Endothelial cell of umbilical vein (primary cell): ENCODE measurements around the gene ACTA2. TPM values are rescaled to one million over a fixed set of nuclear protein-coding genes. Genes with fewer than 3 reads are reported as not detected.

ENCODE experiments used
- BruUV-seq: library from RNA; stranded (reverse); fragments of 400-500 nt; replicated peaks from 2 replicates; lab custom pipeline; 2021; lab: Mats Ljungman, UMichigan
- CTCF ChIA-PET: fragments of 300-600, 350-600 bp; sonication (Branson Sonifier 250); formaldehyde crosslinking; loops from one replicate; lab custom pipeline; 2021; ENCODE audit warnings: antibody characterized with exemption, inconsistent platforms; lab: Charles Lee
- POLR2A ChIA-PET: fragments of 300-600, 350-600 bp; sonication (Branson Sonifier 250); formaldehyde crosslinking; loops from one replicate; lab custom pipeline; 2021; ENCODE audit warnings: antibody characterized with exemption, inconsistent platforms; lab: Charles Lee
- DNase-seq: peaks from one replicate; pipeline ENCODE4 v3.0.0-alpha.2; 2011; ENCODE audit warnings: low read depth, low spot score
- FAIRE-seq: peaks from 2 replicates; lab custom pipeline; 2011; peaks lifted over from hg19 to GRCh38; lab: Jason Lieb, UNC
- H2AFZ ChIP-seq: 2 replicates; pipeline ENCODE4 v1.6.0; 2012; ENCODE audit warnings: low read depth, low read length, control low read depth, inconsistent platforms
- H3K27ac ChIP-seq: 2 replicates; pipeline ENCODE4 v1.5.1; 2011; ENCODE audit warnings: low read depth, mild to moderate bottlenecking, control low read depth, low read length, moderate library complexity; ENCODE audit not compliant: insufficient read depth
- H3K27me3 ChIP-seq, 2 experiments: 2 replicates each; pipeline versions ENCODE4 v1.6.0 to v1.6.1; 2011; ENCODE audit warnings: low read length in 2 of 2, mixed read lengths in 1 of 2; ENCODE audit not compliant: control insufficient read depth in 2 of 2, insufficient read depth in 2 of 2
- H3K36me3 ChIP-seq, 2 experiments: 2 replicates in 1 of 2; 3 replicates in 1 of 2; pipeline ENCODE4 v1.5.1; 2011; ENCODE audit warnings: low read length in 2 of 2, mild to moderate bottlenecking in 1 of 2, moderate library complexity in 1 of 2; ENCODE audit not compliant: control insufficient read depth in 2 of 2, insufficient read depth in 2 of 2; ENCODE audit errors: extremely low read depth in 1 of 2
- H3K4me1 ChIP-seq: 3 replicates; pipeline ENCODE4 v1.5.1; 2011; ENCODE audit warnings: mild to moderate bottlenecking, low read length; ENCODE audit not compliant: control insufficient read depth, insufficient read depth; ENCODE audit errors: extremely low read depth
- H3K4me2 ChIP-seq: 2 replicates; pipeline ENCODE4 v1.6.1; 2011; ENCODE audit warnings: low read length, control low read depth, mixed read lengths; ENCODE audit not compliant: insufficient read depth
- H3K4me3 ChIP-seq, 3 experiments: fragments of 200-600 bp in 1 of 3; sonication (generic), shearing (Covaris generic) in 1 of 3; replicated peaks in 1 of 3; 2 replicates each; pipeline ENCODE4 v1.5.1; 2011 to 2016; ENCODE audit warnings: control low read depth in 3 of 3, low read length in 3 of 3, mild to moderate bottlenecking in 2 of 3, inconsistent platforms in 1 of 3, low read depth in 1 of 3, moderate library complexity in 1 of 3; ENCODE audit not compliant: insufficient read depth in 1 of 3
- H3K79me2 ChIP-seq: 2 replicates; pipeline ENCODE4 v1.6.0; 2012; ENCODE audit warnings: low read length, inconsistent platforms; ENCODE audit not compliant: control insufficient read depth, insufficient read depth
- H3K9ac ChIP-seq: replicated peaks from 2 replicates; pipeline ENCODE3; 2011; ENCODE audit warnings: low read length, control low read depth; ENCODE audit not compliant: insufficient read depth; ENCODE audit errors: extremely low read depth
- H3K9me1 ChIP-seq: replicated peaks from 3 replicates; pipeline ENCODE4 v1.6.0; 2011; ENCODE audit warnings: mild to moderate bottlenecking, low read length; ENCODE audit not compliant: control insufficient read depth, insufficient read depth; ENCODE audit errors: extremely low read depth
- H3K9me3 ChIP-seq: replicated peaks from 2 replicates; pipeline ENCODE4 v1.5.1; 2012; ENCODE audit warnings: low read length, inconsistent platforms; ENCODE audit not compliant: control insufficient read depth, insufficient read depth
- H4K20me1 ChIP-seq: replicated peaks from 2 replicates; pipeline ENCODE3; 2011; ENCODE audit warnings: mild to moderate bottlenecking, low read length; ENCODE audit not compliant: control insufficient read depth, insufficient read depth; ENCODE audit errors: extremely low read depth
- CTCF ChIP-seq, 2 donors: IDR thresholded peaks; 1 replicate in 1 of 2; 2 replicates in 1 of 2; pipeline ENCODE4 v1.5.1; 2011; ENCODE audit warnings: low read length in 2 of 2, mild to moderate bottlenecking in 2 of 2, moderate library complexity in 2 of 2, control low read depth in 1 of 2, inconsistent platforms in 1 of 2, low read depth in 1 of 2; ENCODE audit not compliant: insufficient read depth in 1 of 2; ENCODE audit errors: extremely low read depth in 1 of 2
- EZH2 ChIP-seq: IDR thresholded peaks from 2 replicates; pipeline ENCODE4 v1.6.1; 2012; ENCODE audit warnings: borderline replicate concordance, low read depth, mild to moderate bottlenecking, moderate library complexity, low read length, inconsistent platforms; ENCODE audit not compliant: severe bottlenecking
- FOS ChIP-seq: IDR thresholded peaks from 2 replicates; pipeline ENCODE4 v1.6.1; 2011; ENCODE audit warnings: mild to moderate bottlenecking, low read length, moderate library complexity, borderline replicate concordance; ENCODE audit not compliant: insufficient read depth
- GATA2 ChIP-seq: IDR thresholded peaks from 2 replicates; pipeline ENCODE4 v1.7.0; 2011; ENCODE audit warnings: low read depth, mild to moderate bottlenecking, moderate library complexity, mixed read lengths, low read length; ENCODE audit not compliant: insufficient read length, insufficient read depth
- JUN ChIP-seq: IDR thresholded peaks from 2 replicates; pipeline ENCODE4 v1.6.1; 2011; ENCODE audit warnings: borderline replicate concordance, low read depth; ENCODE audit not compliant: insufficient read length, insufficient read depth
- MYC ChIP-seq: IDR thresholded peaks from one replicate; pipeline ENCODE4 v1.6.1; 2011; ENCODE audit warnings: mild to moderate bottlenecking, low read depth, low read length
- POLR2A ChIP-seq: IDR thresholded peaks from 2 replicates; pipeline ENCODE4 v1.6.1; 2012; ENCODE audit warnings: low read depth, mild to moderate bottlenecking, control low read depth, low read length
- POLR2AphosphoS5 ChIP-seq: IDR thresholded peaks from 2 replicates; pipeline ENCODE4 v1.6.1; 2012; ENCODE audit warnings: low read depth, mild to moderate bottlenecking, control low read depth, low read length, moderate library complexity; ENCODE audit not compliant: insufficient read depth
- dilution Hi-C: fragments of 300-500 bp; cut with MboI; formaldehyde crosslinking; loops from one replicate; pipeline ENCODE4 v1.15.0; 2019; ENCODE audit warnings: low sequenced_read_pairs; ENCODE audit not compliant: extremely low pct_ligation_motif_present
- intact Hi-C: fragments of 100-400 bp; cut with micrococcal nuclease; formaldehyde crosslinking; loops from one replicate; pipeline ENCODE4 v1.10.0; 2022
- polyA plus RNA-seq, 4 experiments: library from polyadenylated mRNA; depleted of rRNA in 3 of 4; stranded (reverse) in 3 of 4; unstranded in 1 of 4; fragments of >200 nt; gene quantifications; 2 replicates each; pipeline versions ENCODE4 v1.2.1 to v1.2.3, GENCODE V29; 2011 to 2012; ENCODE audit warnings: missing spikeins in 1 of 4
- total RNA-seq: library from RNA; stranded (reverse); gene quantifications from 2 replicates; pipeline ENCODE4 v1.2.3, GENCODE V29; 2021
- TF ChIP-seq, protein P1 (sequence below): IDR thresholded peaks from 2 replicates; pipeline ENCODE4 v1.6.1; 2011; ENCODE audit not compliant: insufficient read depth, insufficient read length

ACTA2 gene
- total and polyA plus RNA-seq, 2 donors (not counting 3 experiments of a cell fraction or from before 2014, with no cell fraction given) = 6.3 to 9.7 TPM

DNA sequence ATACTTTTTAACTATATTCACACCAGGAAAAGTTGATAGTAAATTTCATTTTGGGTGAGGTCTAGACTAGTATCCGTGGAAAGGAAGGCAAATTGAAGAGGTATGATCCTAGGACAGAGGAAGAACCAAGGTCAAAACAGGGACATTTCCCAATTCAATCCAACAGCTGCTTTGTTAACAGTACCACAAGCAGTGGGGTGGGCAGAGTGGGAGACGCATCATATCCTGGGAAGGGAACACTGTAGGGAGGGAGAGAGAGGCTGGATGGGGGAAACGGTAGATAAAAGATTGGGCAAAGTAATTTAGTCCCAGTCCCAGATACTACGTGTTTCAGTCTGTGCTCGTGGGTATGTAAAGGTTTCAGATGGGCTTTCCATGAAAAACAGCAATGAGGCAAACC is 28.9 kb upstream of the ACTA2 start:
- TF ChIP-seq JUN (no peak), MYC (no peak), POLR2A (no peak), CTCF (IDR thresholded peaks at IDR 0.05; ENCODE audit: extremely low read depth in 1 of 2, insufficient read depth in 1 of 2, low read depth in 1 of 2, low read length in 2 of 2) (no peak)
- TF ChIP-seq, protein P1, sequence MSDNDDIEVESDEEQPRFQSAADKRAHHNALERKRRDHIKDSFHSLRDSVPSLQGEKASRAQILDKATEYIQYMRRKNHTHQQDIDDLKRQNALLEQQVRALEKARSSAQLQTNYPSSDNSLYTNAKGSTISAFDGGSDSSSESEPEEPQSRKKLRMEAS = no peak
- BruUV-seq = no TSS peak
- no peaks in the 10 kb centered on the region for H3K9me1 ChIP-seq
- H4K20me1 ChIP-seq = no peaks in the 10 kb centered on the region
- no peak overlapping the region for H3K4me3 ChIP-seq
- no peak for DNase-seq
- intact Hi-C loops (loop anchor here (5.0 kb wide), 1 partner anchor 414 kb away; no protein-coding TSS in a partner anchor), dilution Hi-C loops (loop anchor here (25.0 kb wide), 1 partner anchor 231 kb away; the partner anchor contains the start of gene CH25H)
- no peaks in the 10 kb centered on the region for H3K9me3 ChIP-seq
- CTCF ChIA-PET = interaction anchor here (2.1 to 2.2 kb wide), 2 partner anchors 9 to 45 kb away, joined by 5 to 9 read pairs; partner anchors contain the start of gene FAS
- no peak overlapping the region for H3K4me2 ChIP-seq
- no peak for FAIRE-seq
- H3K36me3 ChIP-seq = no peaks in the 10 kb centered on the region
- no peak overlapping the region for H3K27ac ChIP-seq
- peaks cover 14% of the 10 kb centered on the region for H3K4me1 ChIP-seq
- POLR2A ChIA-PET = no interaction called here
- H3K9ac ChIP-seq = no peak overlapping the region
- no peak overlapping the region for H2AFZ ChIP-seq
- no peaks in the 10 kb centered on the region for H3K79me2 ChIP-seq
- no peaks in the 10 kb centered on the region for H3K27me3 ChIP-seq

GRCh38 chr10:88980800-88981199 is 28.2 kb upstream of the ACTA2 start:
- no peak overlapping the region for H3K4me3 ChIP-seq
- ChIA-PET POLR2A (no interaction called here), CTCF (interaction anchor here (1.4 kb wide), 1 partner anchor 415 kb away, joined by 5 read pairs; no protein-coding TSS in a partner anchor)
- H4K20me1 ChIP-seq = no peaks in the 10 kb centered on the region
- no peak for FAIRE-seq
- H3K9ac ChIP-seq = no peak overlapping the region
- peaks cover 14% of the 10 kb centered on the region for H3K4me1 ChIP-seq
- dilution Hi-C loops (loop anchor here (25.0 kb wide), 1 partner anchor 232 kb away; the partner anchor contains the start of gene CH25H), intact Hi-C loops (loop anchor here (5.0 kb wide), 1 partner anchor 413 kb away; no protein-coding TSS in a partner anchor)
- no peaks in the 10 kb centered on the region for H3K9me1 ChIP-seq
- no peak overlapping the region for H2AFZ ChIP-seq
- no peaks in the 10 kb centered on the region for H3K27me3 ChIP-seq
- H3K36me3 ChIP-seq = no peaks in the 10 kb centered on the region
- TF ChIP-seq FOS = no peak
- TF ChIP-seq, protein P1 = no peak
- no peak for TF ChIP-seq CTCF (IDR thresholded peaks at IDR 0.05; ENCODE audit: extremely low read depth in 1 of 2, insufficient read depth in 1 of 2, low read depth in 1 of 2, low read length in 2 of 2)
- TF ChIP-seq MYC = no peak
- TF ChIP-seq EZH2 = no peak
- no peak for TF ChIP-seq GATA2
- TF ChIP-seq POLR2A = no peak
- TF ChIP-seq POLR2AphosphoS5 = no peak
- TF ChIP-seq JUN = no peak
- H3K27ac ChIP-seq = no peak overlapping the region
- no peaks in the 10 kb centered on the region for H3K79me2 ChIP-seq
- no TSS peak for BruUV-seq
- no peaks in the 10 kb centered on the region for H3K9me3 ChIP-seq
- no peak for DNase-seq
- H3K4me2 ChIP-seq = no peak overlapping the region
